Measurements from ENCODE around the gene TAF1A.

The TAF1A gene

DNA sequence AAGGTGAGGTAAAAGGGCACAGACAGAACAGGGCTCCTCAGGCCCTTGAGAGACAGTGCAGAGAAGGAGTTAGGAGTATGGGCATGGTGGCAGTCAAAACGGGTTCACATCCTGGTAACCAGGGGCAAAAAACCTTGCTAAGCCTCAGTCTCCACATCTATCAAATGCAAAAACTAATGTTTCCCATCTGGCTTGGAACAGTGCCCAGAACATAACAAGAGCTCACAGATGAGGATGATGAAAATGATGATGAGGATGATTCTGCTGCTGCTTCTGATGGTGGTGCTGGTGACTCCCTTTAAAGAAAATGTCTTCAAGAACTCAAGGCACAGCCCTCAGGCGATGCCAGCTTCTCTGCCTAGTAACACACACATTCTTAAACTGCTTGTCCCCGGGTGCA is 65.9 kb downstream of the TAF1A start:
- Histone ChIP-seq H2AFZ (ENCODE audit: low read depth, low read length, severe bottlenecking) (no peak overlapping the region), H3K27ac (ENCODE audit: low read depth, low read length) (no peak overlapping the region)
- TF ChIP-seq, protein P1, sequence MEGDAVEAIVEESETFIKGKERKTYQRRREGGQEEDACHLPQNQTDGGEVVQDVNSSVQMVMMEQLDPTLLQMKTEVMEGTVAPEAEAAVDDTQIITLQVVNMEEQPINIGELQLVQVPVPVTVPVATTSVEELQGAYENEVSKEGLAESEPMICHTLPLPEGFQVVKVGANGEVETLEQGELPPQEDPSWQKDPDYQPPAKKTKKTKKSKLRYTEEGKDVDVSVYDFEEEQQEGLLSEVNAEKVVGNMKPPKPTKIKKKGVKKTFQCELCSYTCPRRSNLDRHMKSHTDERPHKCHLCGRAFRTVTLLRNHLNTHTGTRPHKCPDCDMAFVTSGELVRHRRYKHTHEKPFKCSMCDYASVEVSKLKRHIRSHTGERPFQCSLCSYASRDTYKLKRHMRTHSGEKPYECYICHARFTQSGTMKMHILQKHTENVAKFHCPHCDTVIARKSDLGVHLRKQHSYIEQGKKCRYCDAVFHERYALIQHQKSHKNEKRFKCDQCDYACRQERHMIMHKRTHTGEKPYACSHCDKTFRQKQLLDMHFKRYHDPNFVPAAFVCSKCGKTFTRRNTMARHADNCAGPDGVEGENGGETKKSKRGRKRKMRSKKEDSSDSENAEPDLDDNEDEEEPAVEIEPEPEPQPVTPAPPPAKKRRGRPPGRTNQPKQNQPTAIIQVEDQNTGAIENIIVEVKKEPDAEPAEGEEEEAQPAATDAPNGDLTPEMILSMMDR (IDR thresholded peaks at IDR 0.05; ENCODE audit: insufficient read depth, low read length, poor library complexity, severe bottlenecking): no peak
- TF ChIP-seq EZH2phosphoT487 (conservative IDR thresholded peaks at IDR 0.05; ENCODE audit: low read length): no peak

DNA sequence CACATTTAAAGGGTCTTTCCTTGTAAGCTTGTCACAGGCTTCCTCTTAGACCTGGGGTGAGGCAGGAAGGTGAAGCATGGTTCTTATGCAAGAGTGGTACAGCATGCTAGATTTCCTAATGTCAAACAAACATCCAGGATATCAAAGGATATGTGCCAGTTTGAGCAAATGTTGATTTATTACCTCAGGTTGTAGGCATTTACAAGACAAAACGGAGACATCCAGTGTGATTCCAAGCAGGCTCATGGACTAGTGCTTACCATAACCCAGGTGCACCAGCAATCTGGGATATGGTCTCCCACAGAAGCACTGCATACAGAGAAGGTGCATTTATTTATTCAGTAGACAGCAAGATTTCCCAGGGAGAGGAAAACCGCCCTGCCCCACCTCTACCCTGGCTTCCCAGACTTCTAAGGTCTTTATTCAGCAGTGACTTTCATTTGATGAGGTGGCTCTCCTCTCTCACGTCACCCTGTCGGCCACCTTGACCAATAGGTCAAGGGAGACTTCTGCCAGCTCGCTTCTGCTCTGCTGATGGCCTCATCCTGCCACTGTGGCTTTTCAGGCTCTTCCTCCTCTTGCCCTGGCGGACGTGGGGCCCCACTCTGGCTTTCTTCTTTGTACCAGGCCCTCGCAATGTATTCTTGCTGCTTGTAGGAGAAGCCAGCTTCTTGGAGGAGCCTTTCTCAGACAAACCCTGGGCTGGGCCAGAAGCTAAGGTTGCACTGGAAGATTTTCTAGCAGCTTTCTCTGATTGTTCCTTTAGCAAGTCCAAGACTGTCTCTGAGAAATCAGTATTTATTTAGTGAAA is 67.4 kb downstream of the TAF1A start:
- H3K27me3 ChIP-seq (ENCODE audit: low read length): no peaks in the 10 kb centered on the region
- no peaks in the 10 kb centered on the region for H3K79me2 ChIP-seq (ENCODE audit: insufficient read depth, low read length)
- no peak overlapping the region for H3K27ac ChIP-seq (ENCODE audit: low read depth, low read length)
- H3K36me3 ChIP-seq (ENCODE audit: low read length): no peaks in the 10 kb centered on the region
- H3K9me3 ChIP-seq (ENCODE audit: insufficient read depth, low read length): no peaks in the 10 kb centered on the region
- H3K9ac ChIP-seq (ENCODE audit: low read length): no peak overlapping the region
- no peak overlapping the region for H3K4me3 ChIP-seq (ENCODE audit: insufficient read depth, low read length, poor library complexity, severe bottlenecking)
- H4K20me1 ChIP-seq (ENCODE audit: low read depth, low read length): no peaks in the 10 kb centered on the region
- H2AFZ ChIP-seq (ENCODE audit: low read depth, low read length, severe bottlenecking): no peak overlapping the region
- H3F3A ChIP-seq (ENCODE audit: insufficient read depth): no peaks in the 10 kb centered on the region
- H3K4me2 ChIP-seq (ENCODE audit: low read depth, low read length, poor library complexity, severe bottlenecking): no peak overlapping the region
- no peaks in the 10 kb centered on the region for H3K9me2 ChIP-seq (replicated peaks; ENCODE audit: insufficient read depth, low read length)
- TF ChIP-seq, protein P1 (IDR thresholded peaks at IDR 0.05; ENCODE audit: insufficient read depth, low read length, poor library complexity, severe bottlenecking): no peak
- TF ChIP-seq EZH2phosphoT487 (conservative IDR thresholded peaks at IDR 0.05; ENCODE audit: low read length): no peak

More for the DNA sequence above, 65.9 kb downstream of the TAF1A start:
- no peaks in the 10 kb centered on the region for H3K9me2 ChIP-seq (replicated peaks; ENCODE audit: insufficient read depth, low read length)
- no peaks in the 10 kb centered on the region for H4K20me1 ChIP-seq (ENCODE audit: low read depth, low read length)
- no peak overlapping the region for H3K4me3 ChIP-seq (ENCODE audit: insufficient read depth, low read length, poor library complexity, severe bottlenecking)
- H3F3A ChIP-seq (ENCODE audit: insufficient read depth): no peaks in the 10 kb centered on the region
- no peaks in the 10 kb centered on the region for H3K27me3 ChIP-seq (ENCODE audit: low read length)
- no peaks in the 10 kb centered on the region for H3K36me3 ChIP-seq (ENCODE audit: low read length)
- H3K9me3 ChIP-seq (ENCODE audit: insufficient read depth, low read length): no peaks in the 10 kb centered on the region
- H3K4me2 ChIP-seq (ENCODE audit: low read depth, low read length, poor library complexity, severe bottlenecking): no peak overlapping the region
- H3K79me2 ChIP-seq (ENCODE audit: insufficient read depth, low read length): no peaks in the 10 kb centered on the region
- no peak overlapping the region for H3K9ac ChIP-seq (ENCODE audit: low read length)

DNA sequence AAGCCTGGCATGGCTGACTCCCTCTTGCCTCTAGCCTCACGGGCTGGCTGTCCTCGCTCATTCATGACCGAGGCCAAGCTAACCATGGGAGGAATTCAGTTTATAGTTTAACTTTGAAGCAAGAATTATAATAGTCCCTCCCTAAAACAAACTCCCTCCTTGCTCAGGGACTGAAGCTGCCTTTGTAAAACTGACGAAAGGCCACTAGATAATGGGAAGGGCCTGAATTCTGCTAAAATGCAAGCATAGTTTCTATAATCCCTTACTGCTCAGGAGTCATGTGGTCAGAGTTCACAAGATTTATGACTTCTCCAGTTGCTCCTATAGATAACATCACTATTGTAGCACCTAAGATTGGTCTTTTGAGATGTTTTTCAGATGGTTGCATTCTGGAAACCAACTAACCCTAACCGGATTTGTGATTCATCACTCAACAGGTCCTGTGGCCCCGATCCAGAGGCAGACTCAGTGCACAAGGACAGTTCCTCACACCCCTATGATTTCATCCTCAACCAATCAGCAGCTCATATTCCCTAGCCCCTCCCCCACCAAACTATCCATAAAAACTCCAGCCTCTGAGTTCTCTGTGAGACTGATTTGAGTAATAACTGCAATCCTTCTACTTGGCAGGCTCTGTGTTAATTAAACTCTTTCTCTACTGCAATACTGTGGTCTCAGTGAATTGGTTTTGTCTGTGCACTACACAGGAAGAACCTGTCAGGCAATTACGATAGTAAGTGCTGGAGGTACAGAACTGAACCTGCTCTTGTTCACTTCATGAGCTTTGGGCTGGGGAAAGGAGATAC is 68.2 kb downstream of the TAF1A start:
- Histone ChIP-seq H3F3A (ENCODE audit: insufficient read depth) (no peaks in the 10 kb centered on the region), H3K9me2 (replicated peaks; ENCODE audit: insufficient read depth, low read length) (no peaks in the 10 kb centered on the region), H3K27ac (ENCODE audit: low read depth, low read length) (no peak overlapping the region), H3K4me2 (ENCODE audit: low read depth, low read length, poor library complexity, severe bottlenecking) (no peak overlapping the region), H2AFZ (ENCODE audit: low read depth, low read length, severe bottlenecking) (no peak overlapping the region), H3K36me3 (ENCODE audit: low read length) (no peaks in the 10 kb centered on the region), H3K9me3 (ENCODE audit: insufficient read depth, low read length) (no peaks in the 10 kb centered on the region), H3K9ac (ENCODE audit: low read length) (no peak overlapping the region), H3K27me3 (ENCODE audit: low read length) (no peaks in the 10 kb centered on the region), H3K4me3 (ENCODE audit: insufficient read depth, low read length, poor library complexity, severe bottlenecking) (no peak overlapping the region), H3K79me2 (ENCODE audit: insufficient read depth, low read length) (no peaks in the 10 kb centered on the region), H4K20me1 (ENCODE audit: low read depth, low read length) (no peaks in the 10 kb centered on the region)
- no peak for TF ChIP-seq EZH2phosphoT487 (conservative IDR thresholded peaks at IDR 0.05; ENCODE audit: low read length)
- TF ChIP-seq, protein P1 (IDR thresholded peaks at IDR 0.05; ENCODE audit: insufficient read depth, low read length, poor library complexity, severe bottlenecking): no peak

All from SU-DHL-6 (cell line).